HEK293 (cell line): ENCODE measurements around the gene TANGO2.

ENCODE experiments used
- YY1 ChIP-seq: fragments of 450-650 bp; formaldehyde crosslinking; IDR thresholded peaks from 2 replicates; pipeline ENCODE4 v1.5.1; 2018; ENCODE audit warnings: missing biosample characterization, missing genetic modification characterization
- ZNF677 ChIP-seq: fragments of 450-650 bp; IDR thresholded peaks from 2 replicates; pipeline ENCODE4 v1.5.0; 2018; ENCODE audit warnings: missing biosample characterization, mild to moderate bottlenecking, missing genetic modification characterization, moderate library complexity
- ZNF76 ChIP-seq: fragments of 450-650 bp; formaldehyde crosslinking; IDR thresholded peaks from 2 replicates; pipeline ENCODE4; 2016; ENCODE audit warnings: low read depth, missing biosample characterization, missing genetic modification characterization, borderline replicate concordance
- ZNF830 ChIP-seq: fragments of 450-650 bp; IDR thresholded peaks from 2 replicates; pipeline ENCODE4 v1.5.0; 2018; ENCODE audit warnings: missing biosample characterization, missing genetic modification characterization, low read depth, mild to moderate bottlenecking, moderate library complexity
- TF ChIP-seq, protein P1 (sequence below): fragments of 450-650 bp; formaldehyde crosslinking; IDR thresholded peaks from 2 replicates; pipeline ENCODE4 v1.5.1; 2016; ENCODE audit warnings: missing biosample characterization, missing genetic modification characterization
- TF ChIP-seq, protein P2 (sequence below): fragments of 450-650 bp; formaldehyde crosslinking; IDR thresholded peaks from 2 replicates; pipeline ENCODE4 v1.5.1; 2017; ENCODE audit warnings: missing biosample characterization, missing genetic modification characterization
- TF ChIP-seq, protein P3 (sequence below): fragments of 450-650 bp; formaldehyde crosslinking; IDR thresholded peaks from 2 replicates; pipeline ENCODE4 v1.5.1; 2016; ENCODE audit warnings: missing biosample characterization, missing genetic modification characterization, low read depth

DNA sequence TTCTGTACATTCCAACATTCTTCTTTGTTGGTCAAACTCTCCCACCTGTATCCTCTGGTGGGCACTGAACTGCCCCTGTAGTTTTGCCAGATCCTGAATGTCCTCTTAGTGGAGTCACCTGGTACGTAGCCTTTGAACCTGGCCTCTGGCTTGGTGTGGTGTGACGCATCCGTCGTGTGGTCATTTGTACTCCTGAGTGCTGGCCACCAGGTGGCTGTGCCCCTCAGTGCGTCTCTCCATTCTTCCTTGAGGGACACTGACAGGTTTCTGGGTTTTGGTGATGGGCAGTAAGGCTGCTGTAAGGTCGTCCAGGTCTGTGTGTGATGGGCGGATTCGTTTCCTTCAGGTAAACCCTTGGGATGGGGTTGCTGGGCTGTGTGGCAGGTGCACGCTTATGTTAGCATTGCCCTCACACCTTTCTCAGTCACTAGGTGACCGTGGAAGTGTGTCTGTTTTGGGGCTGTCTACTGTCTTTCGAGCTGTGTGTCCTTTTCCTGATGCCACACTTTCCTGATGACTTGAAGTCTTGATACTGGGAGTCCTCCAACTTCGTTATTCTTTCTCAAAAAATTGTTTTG, 81.4 kb downstream of the TANGO2 start:
- TF ChIP-seq, protein P1, sequence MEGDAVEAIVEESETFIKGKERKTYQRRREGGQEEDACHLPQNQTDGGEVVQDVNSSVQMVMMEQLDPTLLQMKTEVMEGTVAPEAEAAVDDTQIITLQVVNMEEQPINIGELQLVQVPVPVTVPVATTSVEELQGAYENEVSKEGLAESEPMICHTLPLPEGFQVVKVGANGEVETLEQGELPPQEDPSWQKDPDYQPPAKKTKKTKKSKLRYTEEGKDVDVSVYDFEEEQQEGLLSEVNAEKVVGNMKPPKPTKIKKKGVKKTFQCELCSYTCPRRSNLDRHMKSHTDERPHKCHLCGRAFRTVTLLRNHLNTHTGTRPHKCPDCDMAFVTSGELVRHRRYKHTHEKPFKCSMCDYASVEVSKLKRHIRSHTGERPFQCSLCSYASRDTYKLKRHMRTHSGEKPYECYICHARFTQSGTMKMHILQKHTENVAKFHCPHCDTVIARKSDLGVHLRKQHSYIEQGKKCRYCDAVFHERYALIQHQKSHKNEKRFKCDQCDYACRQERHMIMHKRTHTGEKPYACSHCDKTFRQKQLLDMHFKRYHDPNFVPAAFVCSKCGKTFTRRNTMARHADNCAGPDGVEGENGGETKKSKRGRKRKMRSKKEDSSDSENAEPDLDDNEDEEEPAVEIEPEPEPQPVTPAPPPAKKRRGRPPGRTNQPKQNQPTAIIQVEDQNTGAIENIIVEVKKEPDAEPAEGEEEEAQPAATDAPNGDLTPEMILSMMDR (tag by site-specific recombination), result peak; percentile 27; the same call in 1 of the 2 replicates
- no peak for TF ChIP-seq ZNF76 (tag by site-specific recombination)
- TF ChIP-seq YY1 (tag by site-specific recombination), result no peak
- no peak for TF ChIP-seq ZNF830 (tag by site-specific recombination)
- TF ChIP-seq, protein P2, sequence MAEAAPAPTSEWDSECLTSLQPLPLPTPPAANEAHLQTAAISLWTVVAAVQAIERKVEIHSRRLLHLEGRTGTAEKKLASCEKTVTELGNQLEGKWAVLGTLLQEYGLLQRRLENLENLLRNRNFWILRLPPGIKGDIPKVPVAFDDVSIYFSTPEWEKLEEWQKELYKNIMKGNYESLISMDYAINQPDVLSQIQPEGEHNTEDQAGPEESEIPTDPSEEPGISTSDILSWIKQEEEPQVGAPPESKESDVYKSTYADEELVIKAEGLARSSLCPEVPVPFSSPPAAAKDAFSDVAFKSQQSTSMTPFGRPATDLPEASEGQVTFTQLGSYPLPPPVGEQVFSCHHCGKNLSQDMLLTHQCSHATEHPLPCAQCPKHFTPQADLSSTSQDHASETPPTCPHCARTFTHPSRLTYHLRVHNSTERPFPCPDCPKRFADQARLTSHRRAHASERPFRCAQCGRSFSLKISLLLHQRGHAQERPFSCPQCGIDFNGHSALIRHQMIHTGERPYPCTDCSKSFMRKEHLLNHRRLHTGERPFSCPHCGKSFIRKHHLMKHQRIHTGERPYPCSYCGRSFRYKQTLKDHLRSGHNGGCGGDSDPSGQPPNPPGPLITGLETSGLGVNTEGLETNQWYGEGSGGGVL (tag by site-specific recombination), result no peak
- TF ChIP-seq, protein P3, sequence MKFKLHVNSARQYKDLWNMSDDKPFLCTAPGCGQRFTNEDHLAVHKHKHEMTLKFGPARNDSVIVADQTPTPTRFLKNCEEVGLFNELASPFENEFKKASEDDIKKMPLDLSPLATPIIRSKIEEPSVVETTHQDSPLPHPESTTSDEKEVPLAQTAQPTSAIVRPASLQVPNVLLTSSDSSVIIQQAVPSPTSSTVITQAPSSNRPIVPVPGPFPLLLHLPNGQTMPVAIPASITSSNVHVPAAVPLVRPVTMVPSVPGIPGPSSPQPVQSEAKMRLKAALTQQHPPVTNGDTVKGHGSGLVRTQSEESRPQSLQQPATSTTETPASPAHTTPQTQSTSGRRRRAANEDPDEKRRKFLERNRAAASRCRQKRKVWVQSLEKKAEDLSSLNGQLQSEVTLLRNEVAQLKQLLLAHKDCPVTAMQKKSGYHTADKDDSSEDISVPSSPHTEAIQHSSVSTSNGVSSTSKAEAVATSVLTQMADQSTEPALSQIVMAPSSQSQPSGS, result no peak
- no peak for TF ChIP-seq ZNF677
